ENCODE measurements around the gene MBTPS1.

GRCh38 chr16:84041881-84042280 lies 74.9 kb downstream of the MBTPS1 start:
- TF ChIP-seq POLR2A (IDR thresholded peaks at IDR 0.05; ENCODE audit: low read length) = no peak
- no peak for TF ChIP-seq FOSL2 (IDR thresholded peaks at IDR 0.05)
- TF ChIP-seq FOSL2 (CRISPR knock-in tag; IDR thresholded peaks at IDR 0.05) = no peak
- no peak for TF ChIP-seq CTCF (IDR thresholded peaks at IDR 0.05)
- no peak for TF ChIP-seq CHD4 (IDR thresholded peaks at IDR 0.05; ENCODE audit: borderline replicate concordance)
- TF ChIP-seq MYC (IDR thresholded peaks at IDR 0.05; ENCODE audit: borderline replicate concordance, low read length) = no peak
- no peak for TF ChIP-seq MAFK (IDR thresholded peaks at IDR 0.05; ENCODE audit: partially characterized antibody)
- TF ChIP-seq MAX (IDR thresholded peaks at IDR 0.05) = no peak
- no peak for TF ChIP-seq RFX5 (IDR thresholded peaks at IDR 0.05)
- no peak for TF ChIP-seq JUNB (IDR thresholded peaks at IDR 0.05)
- TF ChIP-seq RNF2 (IDR thresholded peaks at IDR 0.05; ENCODE audit: borderline replicate concordance, low read depth) = no peak
- TF ChIP-seq RAD21 (conservative IDR thresholded peaks at IDR 0.05 in 1 of 2, IDR thresholded peaks at IDR 0.05 in 1 of 2) = no peak
